ENCODE results near the gene NDUFC2.
"Not testable (repeated sequence)": the region's sequence is repeated elsewhere in the genome, so short reads cannot be mapped to it uniquely, and the experiment has no call there.

Gene NDUFC2

DNA sequence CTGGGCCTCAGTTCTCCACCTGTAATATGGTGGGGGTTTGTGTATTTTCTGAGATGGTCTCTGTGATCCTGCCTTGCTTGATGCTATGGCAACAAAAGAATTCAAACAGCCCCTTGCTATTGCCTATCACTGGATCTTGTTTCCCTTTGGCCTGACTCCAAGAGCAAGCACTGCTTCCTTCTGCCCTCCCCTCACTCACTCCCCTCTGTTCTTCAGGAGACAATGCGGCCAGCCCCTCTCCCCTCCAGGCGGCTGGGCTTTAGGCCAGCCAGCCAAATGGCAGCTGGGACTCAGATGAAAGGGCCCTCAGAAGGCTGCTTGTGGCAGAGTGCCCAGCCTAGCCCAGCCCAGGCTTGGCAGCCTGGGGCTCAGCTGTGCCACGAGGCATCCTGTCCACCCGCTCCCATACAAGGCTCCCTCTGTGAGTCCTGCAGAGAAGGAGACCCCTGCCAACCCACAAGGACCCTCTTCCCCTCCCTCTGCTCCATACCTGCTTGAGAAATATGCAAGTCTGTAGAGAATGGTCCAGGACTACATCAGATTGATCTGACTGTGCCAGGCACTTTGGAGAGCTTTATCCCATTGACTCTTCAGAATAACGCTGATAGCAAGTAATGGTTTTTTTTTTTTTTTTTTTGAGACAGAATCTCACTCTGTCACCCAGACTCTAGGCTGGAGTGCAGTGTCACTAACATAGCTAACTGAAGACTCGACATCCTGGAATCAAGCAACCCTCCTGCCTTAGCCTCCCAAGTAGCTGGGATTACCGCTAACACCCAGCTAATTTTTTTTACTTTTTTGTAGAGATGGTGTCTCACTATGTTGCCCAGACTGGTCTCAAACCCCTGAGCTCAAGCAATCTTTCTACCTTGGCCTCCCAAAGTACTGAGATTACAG is 49.0 kb downstream of the NDUFC2 start:
- peak; percentile 87 for DNase-seq (ENCODE audit: low spot score)

DNA sequence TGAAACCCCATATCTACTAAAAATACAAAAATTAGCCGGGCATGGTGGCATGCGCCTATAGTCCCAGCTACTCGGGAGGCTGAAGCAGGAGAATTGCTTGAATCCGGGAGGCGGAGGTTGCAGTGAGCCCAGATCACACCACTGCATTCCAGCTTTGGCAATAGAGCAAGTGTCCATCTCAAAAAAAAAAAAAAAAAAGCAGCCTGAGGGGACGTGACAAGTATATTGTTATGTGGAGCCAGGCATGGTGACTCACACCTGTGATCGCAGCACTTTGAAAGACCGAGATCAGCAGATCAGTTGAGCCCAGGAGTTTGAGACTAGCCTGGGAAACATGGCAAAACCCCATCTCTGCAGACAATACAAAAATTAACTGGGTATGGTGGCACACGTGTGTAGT is 51.2 kb downstream of the NDUFC2 start:
- DNase-seq (ENCODE audit: low spot score) = not testable (repeated sequence)

DNA sequence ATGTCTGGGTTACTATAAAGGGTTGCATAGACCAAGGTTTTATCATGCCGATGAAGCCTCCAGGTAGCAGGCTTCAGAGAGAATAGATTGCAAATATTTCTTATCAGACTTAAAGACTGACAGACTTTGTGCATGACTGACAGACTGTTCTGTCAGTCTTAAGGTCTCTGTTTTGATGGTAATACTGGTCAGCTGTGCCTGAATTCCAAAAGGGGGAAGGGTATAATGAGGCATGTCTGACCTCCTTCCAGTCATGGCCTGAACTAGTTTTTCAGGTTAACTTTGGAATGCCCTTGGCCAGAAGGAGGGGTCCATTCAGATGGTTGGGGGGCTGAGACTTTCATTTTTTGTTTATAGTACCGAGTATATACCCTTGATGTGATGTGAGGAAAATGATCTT is 51.9 kb downstream of the NDUFC2 start:
- no peak for DNase-seq (ENCODE audit: low spot score)

DNA sequence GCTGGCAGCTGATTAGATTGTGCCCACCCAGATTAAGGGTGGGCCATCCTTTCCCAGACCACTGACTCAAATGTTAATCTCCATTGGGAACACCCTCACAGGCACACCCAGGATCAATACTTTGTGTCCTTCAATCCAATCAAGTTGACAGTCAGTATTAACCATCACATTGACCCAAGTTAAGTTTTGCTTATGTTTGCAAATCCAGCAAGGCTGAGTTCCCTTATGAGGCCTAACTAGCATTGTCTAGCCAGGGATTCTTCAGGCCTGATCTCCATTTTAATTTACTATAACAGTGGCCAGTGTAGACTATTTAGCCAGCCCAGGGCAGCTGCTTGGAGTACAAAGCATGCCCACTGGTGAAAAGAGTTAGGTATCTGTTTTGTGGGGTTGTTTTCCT is 54.3 kb downstream of the NDUFC2 start:
- no peak for DNase-seq (ENCODE audit: low spot score)

DNA sequence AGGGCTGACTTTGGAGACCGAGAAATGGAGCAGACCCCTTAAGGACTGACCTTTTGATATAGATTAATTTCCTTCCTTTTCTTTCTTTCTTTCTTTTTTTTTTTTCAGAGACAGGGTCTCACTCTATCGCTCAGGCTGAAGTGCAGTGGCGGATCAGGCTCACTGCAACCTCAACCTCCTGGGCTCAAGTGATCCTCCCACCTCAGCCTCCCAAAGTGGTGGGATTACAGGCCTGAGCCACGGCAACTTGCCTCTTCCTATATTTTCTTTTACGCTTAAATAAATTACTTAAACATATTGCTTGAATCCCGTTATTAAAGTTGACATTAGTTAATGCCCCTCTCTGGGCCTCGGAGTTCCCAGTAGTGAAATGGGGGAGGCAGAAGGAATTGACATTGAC is 56.2 kb downstream of the NDUFC2 start:
- no peak for DNase-seq (ENCODE audit: low spot score)

DNA sequence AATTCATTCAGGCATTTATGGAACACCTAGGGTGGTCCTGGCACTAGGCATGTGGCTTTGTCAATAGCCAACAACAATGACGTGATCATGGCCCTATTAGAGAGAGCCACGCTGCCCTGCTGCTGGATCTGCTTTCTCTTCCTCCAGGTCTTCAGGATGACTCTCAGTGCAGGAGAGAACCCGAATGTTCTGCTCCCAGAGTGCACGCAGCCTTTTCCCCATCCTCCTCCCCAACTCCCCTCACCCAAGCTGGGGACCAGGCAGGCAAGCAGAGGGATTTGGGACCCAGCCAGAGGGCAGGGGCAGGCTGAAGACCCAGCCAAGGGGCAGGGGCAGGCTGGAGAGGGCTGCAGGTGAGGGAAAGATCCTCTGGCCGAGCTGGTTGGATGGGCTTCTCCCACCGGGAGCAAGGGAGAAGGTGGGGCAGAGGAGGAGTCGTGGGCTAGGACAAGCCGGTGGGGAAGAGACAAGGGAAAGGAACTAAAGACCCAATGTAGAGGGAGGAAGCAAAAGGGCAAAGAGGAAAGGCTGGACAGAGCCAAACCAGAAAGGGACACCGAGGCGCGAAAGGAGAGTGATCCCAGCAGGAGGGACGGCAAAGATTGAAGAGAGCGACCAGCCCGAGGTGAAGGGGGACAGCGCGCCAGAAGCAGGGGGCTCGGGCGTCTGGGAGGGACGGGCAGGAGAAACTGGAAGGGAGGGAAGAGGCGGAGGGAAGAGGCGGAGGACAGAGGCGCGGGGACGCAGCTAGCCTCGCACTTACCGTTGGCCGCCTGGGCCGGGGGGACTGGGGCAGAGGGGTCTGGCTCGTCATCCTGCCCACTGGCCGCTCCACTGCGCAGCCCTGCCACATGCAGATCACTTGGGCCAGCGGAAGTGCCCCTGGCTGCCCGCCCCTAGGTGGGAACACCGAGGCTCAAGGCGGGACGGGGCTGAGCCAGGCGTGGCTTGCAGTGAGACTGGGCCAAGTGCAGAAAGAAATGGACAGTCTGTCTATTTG is 57.0 kb downstream of the NDUFC2 start, which contains the start of gene KCTD14:
KCTD14 (minus strand) TSS at position 880 of the 1,000 bp plus-strand sequence; CDS start at position 853, 27 bp downstream.
- DNase-seq (ENCODE audit: low spot score) = peak; percentile 92

DNA sequence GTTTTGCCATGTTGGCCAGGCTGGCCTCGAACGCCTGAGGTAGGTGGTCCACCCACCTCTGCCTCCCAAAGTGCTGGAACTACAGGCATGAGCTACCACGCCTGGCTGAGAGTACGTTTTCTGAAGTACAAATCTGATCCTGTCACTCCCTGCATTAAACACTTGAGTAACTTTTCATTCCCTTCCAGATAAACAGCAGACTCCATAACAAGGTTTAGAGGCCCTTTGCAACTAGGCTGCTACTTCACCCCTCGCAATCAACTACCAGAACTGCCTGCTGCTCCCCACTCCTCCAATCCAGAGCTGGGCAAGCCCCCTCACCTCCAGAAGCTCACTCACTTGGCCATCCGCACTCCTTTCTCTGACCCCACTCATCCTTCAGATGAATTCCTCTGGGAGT is 58.1 kb downstream of the NDUFC2 start:
- DNase-seq (ENCODE audit: low spot score) = no peak

DNA sequence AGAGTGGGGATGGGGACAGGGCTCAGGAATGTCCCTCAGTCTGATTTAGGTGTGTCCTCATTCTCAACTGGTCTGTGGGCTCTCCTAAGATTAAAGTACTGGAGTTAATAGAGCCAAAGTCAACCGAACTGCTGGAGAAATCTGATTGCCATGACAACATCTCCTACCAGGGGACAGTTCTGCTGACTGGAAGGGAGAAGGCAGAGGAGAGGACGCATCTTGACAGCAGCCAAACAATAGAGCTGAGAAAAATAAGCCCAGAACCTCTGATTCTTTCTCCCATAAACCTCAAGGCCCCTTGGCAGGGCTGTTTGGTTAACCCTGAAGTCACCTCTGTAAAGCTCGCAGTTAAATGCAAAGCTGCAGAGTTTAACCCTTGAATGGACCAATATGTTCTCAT is 59.4 kb downstream of the NDUFC2 start:
- DNase-seq (ENCODE audit: low spot score) = no peak

DNA sequence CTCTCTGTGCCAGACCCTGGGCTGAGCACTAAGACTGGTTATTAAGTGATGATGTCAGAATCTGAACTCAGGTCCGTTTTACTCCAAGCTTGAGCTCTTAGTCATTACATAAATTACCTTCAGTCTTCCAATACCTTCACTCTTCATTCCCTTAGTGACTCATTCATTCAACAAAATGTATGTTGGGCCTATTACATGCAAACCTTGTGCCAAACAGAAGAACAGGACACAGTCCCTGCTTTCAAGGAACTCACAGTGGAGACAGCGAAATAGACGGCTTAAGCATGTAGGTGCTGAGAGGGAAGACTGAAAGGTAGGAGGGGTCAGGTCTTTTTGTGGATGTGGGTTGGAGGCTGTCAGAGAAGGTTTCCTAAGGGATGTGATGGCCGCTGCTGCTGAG is 59.9 kb downstream of the NDUFC2 start:
- DNase-seq (ENCODE audit: low spot score) = no peak

Data from cerebellar cortex (tissue), 1 donor.